Natural killer cell (primary cell): ENCODE data around the gene PPHLN1. TPM values are rescaled to one million over a fixed set of nuclear protein-coding genes. Genes with fewer than 3 reads are reported as not detected.

Experiments used
- total RNA-seq, 4 donors: library from RNA; stranded (reverse); fragments of 120-200 nt in 1 of 4; gene quantifications; one replicate each; pipeline versions ENCODE4 v1.2.3 to v1.2.4, GENCODE V29; 2013 to 2022

PPHLN1 gene
- total RNA-seq, 3 donors from 2014 or later (not counting 1 experiment from before 2014, with no cell fraction given), result 98.2 to 101 (median 101) TPM

Other genes starting within 250 kb of the PPHLN1 start
- gene GXYLT1, start 181.3 kb upstream of the PPHLN1 start, total RNA-seq, result 10 to 100 TPM; 12.3 to 13.0 (median 12.7) TPM
- gene YAF2, start 87.9 kb upstream of the PPHLN1 start, total RNA-seq, result 100 to 1,000 TPM in 2 of 3 donors, 10 to 100 TPM in 1; 96.2 to 124 (median 101) TPM
- 10 to 100 TPM; 28.0 to 35.9 (median 33.8) TPM for gene ZCRB1, start 73 bp upstream of the PPHLN1 start, total RNA-seq